ENCODE measurements around the gene CALN1.

CALN1 gene

GRCh38 chr7:72028267-72028666 lies 383.9 kb downstream of the CALN1 start:
- DNase-seq: no peak

- DNase-seq: no peak
Measured at GRCh38 chr7:72025381-72025960, 386.7 kb downstream of the CALN1 start.

DNA sequence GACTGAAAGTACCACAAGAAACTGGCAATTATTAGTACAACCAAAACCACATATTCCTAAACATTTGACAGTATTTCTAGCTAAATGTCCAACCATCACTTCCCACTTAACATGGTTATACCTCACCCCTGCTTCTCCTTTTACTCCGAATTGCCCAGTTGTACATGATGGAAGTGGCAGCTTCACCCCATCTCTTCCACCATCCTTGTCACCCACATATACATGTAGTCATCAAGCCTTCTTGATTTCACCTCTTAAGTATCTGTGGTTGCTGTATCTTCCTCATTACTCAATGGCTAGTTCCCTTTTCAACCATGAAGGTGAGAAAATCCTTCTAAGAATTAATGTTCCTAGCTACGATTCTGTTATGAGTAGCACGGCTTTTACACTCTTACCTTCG lies 388.2 kb downstream of the CALN1 start:
- no peak for DNase-seq

DNA sequence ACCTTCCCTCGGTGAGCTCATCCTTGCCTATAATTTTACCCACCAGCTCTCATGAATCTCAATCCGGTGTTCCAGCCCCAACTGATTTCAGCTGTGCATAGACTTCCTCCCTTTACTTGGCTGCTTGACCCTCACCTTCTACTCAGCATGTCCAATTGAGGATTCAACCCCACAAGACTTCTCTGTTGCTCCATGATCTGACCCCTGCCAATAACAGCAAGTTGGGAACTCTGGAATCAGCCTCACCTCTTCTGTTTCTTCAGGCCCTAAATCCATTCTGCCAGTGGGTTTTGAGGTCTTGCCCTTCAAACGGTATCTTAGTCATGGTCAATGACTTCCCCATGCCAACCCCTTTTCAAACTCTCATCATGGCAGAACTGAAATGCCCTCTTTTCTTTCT lies 390.4 kb downstream of the CALN1 start:
- no peak for DNase-seq

DNA sequence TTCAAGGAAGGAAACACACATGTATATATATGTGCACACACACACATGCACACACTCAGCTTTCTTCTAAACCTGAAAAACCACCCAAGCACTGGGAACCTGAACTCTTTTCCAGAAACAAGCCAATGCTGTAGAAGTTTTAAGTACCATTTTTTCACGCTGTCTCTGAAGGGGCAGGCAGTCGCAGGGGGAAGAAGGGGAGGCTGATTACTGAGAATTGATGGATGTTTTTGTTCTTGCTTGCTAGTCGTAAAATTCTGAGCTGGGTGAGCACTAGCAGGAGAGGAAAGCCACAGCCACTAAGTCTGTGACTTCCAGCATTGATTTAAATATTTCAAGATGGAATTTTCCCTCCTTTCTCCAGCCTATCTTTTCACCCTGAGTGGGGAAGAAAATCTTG lies 391.8 kb downstream of the CALN1 start:
- DNase-seq: no peak

- no peak for DNase-seq
Measured at GRCh38 chr7:72019436-72019835, 392.7 kb downstream of the CALN1 start.

- no peak for DNase-seq
Measured at GRCh38 chr7:72017756-72018155, 394.4 kb downstream of the CALN1 start.

GRCh38 chr7:72016574-72016973 lies 395.6 kb downstream of the CALN1 start:
- DNase-seq: no peak

- DNase-seq: no peak
Measured at GRCh38 chr7:72015136-72015535, 397.0 kb downstream of the CALN1 start.

DNA sequence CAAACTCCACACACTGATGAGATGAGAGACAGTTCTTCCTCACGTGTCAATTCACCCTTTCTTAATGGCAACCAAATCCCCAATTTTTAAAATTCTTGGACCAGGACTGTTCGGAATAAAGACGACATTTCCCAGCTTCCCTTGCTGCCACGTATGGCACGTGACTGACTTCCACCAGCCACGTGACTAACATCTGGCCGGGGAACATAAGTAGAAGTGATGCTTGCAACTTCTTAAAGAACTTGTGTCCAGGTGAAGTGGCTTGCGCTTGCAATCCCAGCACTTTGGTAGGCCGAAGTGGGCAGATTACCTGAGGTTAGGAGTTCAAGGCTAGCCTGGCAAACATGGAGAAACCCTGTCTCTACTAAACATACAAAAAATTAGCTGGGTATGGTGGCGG lies 405.1 kb downstream of the CALN1 start:
- no peak for DNase-seq

DNA sequence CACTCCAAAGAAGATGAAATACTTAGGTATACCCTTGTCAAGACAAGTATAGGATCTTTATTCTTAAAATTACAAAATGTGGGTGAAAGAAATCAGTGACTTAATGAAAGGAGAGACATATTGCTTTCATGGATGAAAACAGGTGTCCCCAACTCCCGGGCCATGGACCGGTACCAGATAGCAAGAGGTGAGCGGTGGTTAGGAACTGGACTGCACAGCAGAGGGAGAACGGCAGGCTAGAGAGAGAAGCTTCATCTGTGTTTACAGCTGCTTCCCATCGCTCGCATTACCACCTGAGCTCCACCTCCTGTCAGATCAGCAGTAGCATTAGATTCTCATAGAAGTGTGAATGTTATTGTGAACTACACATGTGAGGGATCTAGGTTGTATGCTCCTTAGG lies 408.9 kb downstream of the CALN1 start:
- DNase-seq: no peak

DNA sequence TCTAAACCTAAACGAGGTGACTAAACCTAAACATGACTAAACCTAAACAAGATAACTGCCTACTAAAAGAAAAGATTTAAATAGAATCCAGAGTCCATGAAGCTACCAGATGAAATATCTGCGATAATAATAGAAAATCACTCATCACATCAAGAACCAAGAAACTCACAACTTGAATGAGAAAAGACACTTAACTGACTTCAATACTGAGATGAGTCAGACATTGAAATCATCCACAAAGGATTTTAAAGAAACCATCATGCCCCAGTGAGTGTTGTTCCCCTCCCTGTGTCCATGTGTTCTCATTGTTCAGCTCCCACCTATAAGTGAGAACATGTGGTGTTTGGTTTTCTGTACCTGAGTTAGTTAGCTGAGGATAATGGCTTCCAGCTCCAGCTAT lies 416.0 kb downstream of the CALN1 start:
- no peak for DNase-seq

GRCh38 chr7:71995111-71995510 lies 417.0 kb downstream of the CALN1 start:
- no peak for DNase-seq

- no peak for DNase-seq
Measured at GRCh38 chr7:71991586-71991985, 420.6 kb downstream of the CALN1 start.

DNA sequence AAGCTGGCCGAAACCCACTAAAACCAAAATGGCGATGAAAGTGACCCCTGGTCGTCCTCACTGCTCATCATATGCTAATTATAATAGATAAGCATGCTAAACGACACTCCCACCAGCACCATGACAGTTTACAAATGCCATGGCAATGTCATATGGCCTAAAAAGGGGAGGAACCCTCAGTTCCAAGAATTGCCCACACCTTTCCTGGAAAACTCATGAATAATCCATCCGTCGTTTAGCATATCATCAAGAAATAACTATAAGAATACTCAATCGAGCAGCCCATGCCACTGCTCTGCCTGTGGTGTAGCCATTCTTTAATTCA lies 422.0 kb downstream of the CALN1 start:
- DNase-seq: no peak

- no peak for DNase-seq
Measured at GRCh38 chr7:71988201-71988600, 423.9 kb downstream of the CALN1 start.

DNA sequence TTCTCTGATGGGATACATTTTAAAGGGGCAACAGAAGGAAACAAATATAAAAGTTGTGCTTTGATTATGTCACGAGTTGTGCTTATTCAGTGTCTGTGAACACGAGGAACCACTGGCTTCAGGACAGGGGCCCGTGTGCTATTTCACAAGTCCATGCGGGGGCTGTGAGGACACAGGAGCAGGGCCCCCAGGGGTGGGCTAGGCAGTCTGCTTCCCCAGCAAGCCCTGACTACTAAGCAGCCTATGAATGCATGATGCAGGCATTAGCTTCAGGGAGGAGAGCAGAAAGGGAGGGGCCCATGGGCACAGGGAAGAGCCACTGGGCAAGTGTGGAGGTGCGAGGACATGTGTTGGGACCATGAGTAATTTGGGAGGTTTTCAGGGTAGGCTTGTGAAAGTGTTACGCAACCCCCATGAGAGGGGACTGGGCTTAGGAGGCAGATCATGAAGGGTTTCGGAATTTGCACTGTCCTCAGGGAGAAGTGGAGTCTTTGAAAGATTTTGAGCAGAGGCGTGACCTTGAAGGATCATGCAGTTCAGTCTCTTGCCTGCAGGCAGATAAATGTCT lies 424.9 kb downstream of the CALN1 start:
- DNase-seq: no peak

DNA sequence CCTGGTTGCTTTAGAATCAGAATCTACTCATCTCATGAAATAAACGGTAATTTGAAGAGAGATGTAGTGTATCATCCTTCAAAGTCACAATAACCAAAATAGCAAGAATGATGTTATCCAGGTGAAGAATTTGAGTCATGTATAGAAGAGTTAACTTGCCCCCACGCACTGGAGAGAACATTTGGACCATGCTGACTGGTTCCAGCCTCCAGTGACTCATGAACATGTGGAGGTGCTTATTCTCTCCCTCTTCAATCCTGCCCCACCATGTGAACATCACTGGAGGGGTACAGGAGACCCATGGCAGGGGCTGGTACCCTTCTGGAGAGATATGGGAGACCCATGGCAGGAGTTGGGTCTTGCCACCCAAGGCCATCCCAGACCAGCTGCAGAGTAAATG lies 427.8 kb downstream of the CALN1 start:
- DNase-seq: no peak

- DNase-seq: no peak
Measured at GRCh38 chr7:71982851-71983250, 429.3 kb downstream of the CALN1 start.

- DNase-seq: no peak
Measured at GRCh38 chr7:71976645-71977044, 435.5 kb downstream of the CALN1 start.

DNA sequence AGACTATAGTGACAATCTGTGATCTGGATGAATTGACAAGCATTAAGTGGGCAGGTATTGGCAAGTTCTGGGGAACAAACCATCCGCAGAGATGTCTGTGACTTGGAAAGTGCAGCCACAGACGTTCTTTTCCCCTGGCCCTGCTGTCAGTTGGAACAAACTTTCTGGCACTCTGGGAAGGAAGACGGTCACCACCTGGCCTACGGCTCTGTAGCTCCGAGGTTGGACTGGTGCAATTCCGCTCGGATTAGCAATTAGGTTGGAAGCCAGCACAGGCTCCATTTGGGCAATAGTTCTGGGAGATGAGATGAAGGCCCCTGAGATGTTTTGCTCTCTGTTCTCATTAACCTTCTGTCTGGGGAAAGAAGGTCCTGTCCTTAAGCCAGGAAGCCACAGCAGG lies 437.5 kb downstream of the CALN1 start:
- DNase-seq: no peak

GRCh38 chr7:71972534-71972933 lies 439.6 kb downstream of the CALN1 start:
- DNase-seq: no peak

- no peak for DNase-seq
Measured at GRCh38 chr7:71970725-71971124, 441.4 kb downstream of the CALN1 start.

DNA sequence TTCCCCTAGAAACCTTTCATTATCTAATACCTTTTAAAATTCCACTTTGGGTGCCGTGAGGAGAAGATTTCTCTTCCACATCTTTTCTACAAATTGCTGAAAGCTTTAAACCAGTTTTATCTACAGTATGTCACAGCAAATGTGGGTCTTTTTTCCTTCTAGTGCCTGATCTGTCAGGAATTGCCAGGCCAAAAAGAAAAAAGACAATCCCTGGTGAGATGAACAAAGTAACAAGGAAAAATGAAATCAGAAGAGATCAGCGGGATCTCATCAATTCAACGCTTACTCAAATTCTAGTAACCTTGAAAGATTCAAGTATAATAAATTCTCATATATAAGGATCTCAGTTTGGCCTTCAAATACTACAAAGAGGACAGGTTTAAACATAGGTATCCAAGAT lies 449.5 kb downstream of the CALN1 start:
- no peak for DNase-seq

GRCh38 chr7:71961283-71961682 lies 450.9 kb downstream of the CALN1 start:
- no peak for DNase-seq

DNA sequence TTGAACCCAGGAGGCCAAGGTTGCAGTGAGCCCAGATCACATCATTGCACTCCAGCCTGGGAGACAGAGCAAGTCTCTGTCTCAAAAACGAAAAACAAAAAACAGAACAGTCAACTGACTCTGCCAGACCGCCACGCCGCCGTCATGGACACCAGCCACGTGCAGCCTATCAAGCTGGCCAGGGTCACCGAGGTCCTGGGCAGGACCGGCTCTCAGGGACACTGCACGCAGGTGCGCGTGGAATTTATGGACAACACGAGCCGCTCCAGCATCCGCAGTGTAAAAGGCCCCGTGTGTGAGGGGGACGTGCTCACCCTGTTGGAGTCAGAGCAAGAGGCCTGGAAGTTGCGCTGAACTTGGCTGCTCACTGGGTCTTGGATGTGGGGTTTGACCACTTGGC lies 470.0 kb downstream of the CALN1 start:
- DNase-seq: no peak
